Lower lobe of right lung (tissue), 2 donors: Measurements from ENCODE around the gene AASDH. TPM values are rescaled to one million over a fixed set of nuclear protein-coding genes. Genes with fewer than 3 reads are reported as not detected.
A peak's percentile ranks its signal among the peaks of the same experiment; 100 is the strongest.

Experiments used
- ATAC-seq, 2 donors: fragments of 200-7000 bp; cut with Tn5 transposase; one replicate each; pipeline ENCODE4 v1.9.1; 2020 to 2022; ENCODE audit warnings: mild to moderate bottlenecking in 2 of 2, moderate library complexity in 2 of 2
- DNase-seq: peaks from one replicate; pipeline ENCODE4 v3.0.0-alpha.2; 2020
- H3K27ac ChIP-seq: fragments of 200-600 bp; one replicate; pipeline ENCODE4 v1.8.0; 2022
- H3K27me3 ChIP-seq: fragments of 200-600 bp; one replicate; pipeline ENCODE4 v1.8.0; 2022; ENCODE audit warnings: low read depth
- H3K36me3 ChIP-seq: fragments of 200-600 bp; one replicate; pipeline ENCODE4 v1.8.0; 2022; ENCODE audit warnings: mild to moderate bottlenecking
- H3K4me1 ChIP-seq: fragments of 200-600 bp; one replicate; pipeline ENCODE4 v1.8.0; 2022
- H3K4me3 ChIP-seq: fragments of 200-600 bp; one replicate; pipeline ENCODE4 v1.8.0; 2022; ENCODE audit warnings: mild to moderate bottlenecking
- H3K9me3 ChIP-seq: fragments of 200-600 bp; one replicate; pipeline ENCODE4 v1.8.0; 2022
- CTCF ChIP-seq: fragments of 200-600 bp; IDR thresholded peaks from one replicate; pipeline ENCODE4 v1.8.0; 2022; ENCODE audit warnings: antibody characterized with exemption, mild to moderate bottlenecking
- intact Hi-C: fragments of 100-400 bp; cut with DNase I; formaldehyde crosslinking; loops from one replicate; pipeline ENCODE4 v1.11.0; 2022
- total RNA-seq: library from RNA; stranded (reverse); fragmentation: NEBNext Ultra II Directional; extraction: Animal tissue kit (Norgen Biotek cat#: 25700); gene quantifications from one replicate; pipeline ENCODE4 v1.2.1, GENCODE V29; 2021
- donor health status: DM: no; HTN: yes; CAD: no; lungs with severe emphysema.

Gene AASDH
- total RNA-seq, 1 donor from 2014 or later: 10.8 TPM

GRCh38 chr4:56303921-56304320 lies 83.4 kb downstream of the AASDH start:
- no peaks in the 10 kb centered on the region for H3K36me3 ChIP-seq
- DNase-seq (no peak), ATAC-seq (no peak)
- H3K4me3 ChIP-seq: no peak overlapping the region
- no peaks in the 10 kb centered on the region for H3K9me3 ChIP-seq
- H3K4me1 ChIP-seq: peaks cover 8% of the 10 kb centered on the region
- H3K27me3 ChIP-seq: no peaks in the 10 kb centered on the region
- no peak for TF ChIP-seq CTCF
- no peak overlapping the region for H3K27ac ChIP-seq
- intact Hi-C loops: no loop called here

DNA sequence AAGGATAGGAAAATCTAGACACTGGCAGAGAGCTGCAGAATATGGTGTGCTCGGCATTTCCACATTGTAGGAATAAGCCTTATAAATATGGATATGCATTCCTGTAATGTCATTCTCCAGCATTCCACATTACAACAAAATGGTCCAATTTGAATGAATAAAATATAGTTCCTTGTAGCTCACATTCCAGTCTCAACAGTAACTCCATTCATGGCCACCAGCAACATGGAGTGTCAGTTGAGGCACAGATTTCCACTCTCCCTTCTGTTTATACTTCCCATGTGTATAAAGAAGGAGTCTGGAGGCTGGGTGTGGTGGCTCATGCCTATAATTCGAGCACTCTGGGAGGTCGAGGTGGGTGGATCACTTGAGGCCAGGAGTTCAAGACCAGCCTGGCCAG lies 84.5 kb downstream of the AASDH start:
- intact Hi-C loops: no loop called here
- no peak overlapping the region for H3K4me3 ChIP-seq
- ATAC-seq: no peak
- no peaks in the 10 kb centered on the region for H3K27me3 ChIP-seq
- TF ChIP-seq CTCF: no peak
- no peaks in the 10 kb centered on the region for H3K9me3 ChIP-seq
- DNase-seq: no peak
- no peak overlapping the region for H3K27ac ChIP-seq
- H3K4me1 ChIP-seq: peaks cover 8% of the 10 kb centered on the region
- no peaks in the 10 kb centered on the region for H3K36me3 ChIP-seq

- Histone ChIP-seq H3K27ac (no peak overlapping the region), H3K9me3 (no peaks in the 10 kb centered on the region), H3K27me3 (no peaks in the 10 kb centered on the region), H3K36me3 (no peaks in the 10 kb centered on the region), H3K4me1 (peaks cover 8% of the 10 kb centered on the region), H3K4me3 (no peak overlapping the region)
- intact Hi-C loops: no loop called here
- TF ChIP-seq CTCF: no peak
- no peak for ATAC-seq
- DNase-seq: no peak
Measured at GRCh38 chr4:56301997-56302496, 85.2 kb downstream of the AASDH start.

- Histone ChIP-seq H3K27me3 (no peaks in the 10 kb centered on the region), H3K4me1 (peaks cover 8% of the 10 kb centered on the region), H3K4me3 (no peak overlapping the region), H3K27ac (no peak overlapping the region), H3K36me3 (no peaks in the 10 kb centered on the region), H3K9me3 (no peaks in the 10 kb centered on the region)
- peak; percentile 81 for TF ChIP-seq CTCF
- DNase-seq (peak; percentile 59), ATAC-seq (peak; percentile 92 to 96)
- intact Hi-C loops: no loop called here
Measured at GRCh38 chr4:56301181-56301996, 85.9 kb downstream of the AASDH start.

DNA sequence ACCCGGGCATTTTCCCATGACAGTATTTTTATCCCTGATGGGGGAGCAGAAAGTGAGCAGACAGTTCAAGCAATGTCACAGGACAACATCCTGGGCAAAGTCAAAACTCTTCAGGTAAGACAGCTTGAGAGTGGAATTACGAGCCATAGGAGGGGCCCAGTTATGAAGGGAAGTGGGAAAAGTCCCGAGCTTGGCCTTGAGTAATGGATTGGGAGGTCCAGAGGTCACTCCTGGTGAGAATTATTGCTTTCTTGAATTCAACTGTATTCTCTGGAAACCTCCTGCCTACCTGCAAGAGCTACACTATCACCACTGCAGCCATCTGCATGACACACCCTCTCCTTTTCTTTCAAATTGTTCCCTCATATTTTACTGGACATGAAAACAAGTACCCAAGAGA lies 89.1 kb downstream of the AASDH start:
- no peaks in the 10 kb centered on the region for H3K9me3 ChIP-seq
- ATAC-seq: no peak
- no peak overlapping the region for H3K4me3 ChIP-seq
- H3K36me3 ChIP-seq: no peaks in the 10 kb centered on the region
- no peak for DNase-seq
- intact Hi-C loops: no loop called here
- TF ChIP-seq CTCF: no peak
- peaks cover 8% of the 10 kb centered on the region for H3K4me1 ChIP-seq
- peaks cover 6% of the 10 kb centered on the region for H3K27me3 ChIP-seq
- H3K27ac ChIP-seq: no peak overlapping the region
